VCaP (cell line): ENCODE measurements around the gene CACNB2.

Experiments
- H3K27ac ChIP-seq: fragments of 450-650 bp; 2 replicates; pipeline ENCODE4 v1.5.1; 2017
- TF ChIP-seq, protein P1 (sequence below): fragments of 450-650 bp; conservative IDR thresholded peaks from 2 replicates; pipeline ENCODE4 v1.5.1; 2017; ENCODE audit warnings: mild to moderate bottlenecking, moderate library complexity

CACNB2 gene

DNA sequence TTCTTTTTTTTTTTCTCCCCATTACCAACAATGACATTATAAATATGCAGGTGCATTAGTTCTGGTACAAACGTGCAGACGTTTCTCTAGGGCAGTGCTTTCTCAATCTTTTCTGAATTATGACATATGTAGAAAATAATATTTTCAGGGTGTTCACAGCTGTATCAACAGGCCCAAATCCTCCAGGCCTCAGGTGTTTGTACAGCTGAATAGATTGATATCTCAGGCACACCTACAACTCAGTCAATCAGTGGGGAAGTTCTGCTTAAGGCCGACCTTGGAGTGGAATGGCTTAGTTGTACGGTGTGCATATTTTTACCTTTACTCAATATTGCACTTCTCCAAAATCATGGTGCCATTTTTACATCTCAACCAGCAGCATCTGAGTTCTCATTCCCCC, 71.6 kb downstream of the CACNB2 start:
- no peak overlapping the region for H3K27ac ChIP-seq
- TF ChIP-seq, protein P1, sequence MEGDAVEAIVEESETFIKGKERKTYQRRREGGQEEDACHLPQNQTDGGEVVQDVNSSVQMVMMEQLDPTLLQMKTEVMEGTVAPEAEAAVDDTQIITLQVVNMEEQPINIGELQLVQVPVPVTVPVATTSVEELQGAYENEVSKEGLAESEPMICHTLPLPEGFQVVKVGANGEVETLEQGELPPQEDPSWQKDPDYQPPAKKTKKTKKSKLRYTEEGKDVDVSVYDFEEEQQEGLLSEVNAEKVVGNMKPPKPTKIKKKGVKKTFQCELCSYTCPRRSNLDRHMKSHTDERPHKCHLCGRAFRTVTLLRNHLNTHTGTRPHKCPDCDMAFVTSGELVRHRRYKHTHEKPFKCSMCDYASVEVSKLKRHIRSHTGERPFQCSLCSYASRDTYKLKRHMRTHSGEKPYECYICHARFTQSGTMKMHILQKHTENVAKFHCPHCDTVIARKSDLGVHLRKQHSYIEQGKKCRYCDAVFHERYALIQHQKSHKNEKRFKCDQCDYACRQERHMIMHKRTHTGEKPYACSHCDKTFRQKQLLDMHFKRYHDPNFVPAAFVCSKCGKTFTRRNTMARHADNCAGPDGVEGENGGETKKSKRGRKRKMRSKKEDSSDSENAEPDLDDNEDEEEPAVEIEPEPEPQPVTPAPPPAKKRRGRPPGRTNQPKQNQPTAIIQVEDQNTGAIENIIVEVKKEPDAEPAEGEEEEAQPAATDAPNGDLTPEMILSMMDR, result no peak

DNA sequence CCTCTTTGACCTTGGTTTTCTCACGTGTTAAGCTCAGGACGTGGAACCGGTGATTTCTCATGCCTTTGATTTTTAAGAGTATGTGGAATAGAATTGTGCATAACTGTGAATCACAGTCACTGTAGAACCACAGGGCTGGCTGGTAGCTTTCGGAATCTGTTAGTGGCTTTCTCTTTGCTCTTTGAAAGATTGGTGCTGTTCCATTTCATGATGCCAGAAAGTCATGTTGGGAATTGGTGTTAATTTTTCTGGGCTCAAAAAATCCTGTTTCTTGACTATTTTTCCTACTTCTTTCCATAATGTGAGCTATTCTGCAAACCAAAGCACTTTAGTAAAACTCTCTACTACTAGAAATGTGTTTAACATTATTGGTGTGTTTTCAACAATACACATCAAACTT, 73.0 kb downstream of the CACNB2 start:
- no peak overlapping the region for H3K27ac ChIP-seq

DNA sequence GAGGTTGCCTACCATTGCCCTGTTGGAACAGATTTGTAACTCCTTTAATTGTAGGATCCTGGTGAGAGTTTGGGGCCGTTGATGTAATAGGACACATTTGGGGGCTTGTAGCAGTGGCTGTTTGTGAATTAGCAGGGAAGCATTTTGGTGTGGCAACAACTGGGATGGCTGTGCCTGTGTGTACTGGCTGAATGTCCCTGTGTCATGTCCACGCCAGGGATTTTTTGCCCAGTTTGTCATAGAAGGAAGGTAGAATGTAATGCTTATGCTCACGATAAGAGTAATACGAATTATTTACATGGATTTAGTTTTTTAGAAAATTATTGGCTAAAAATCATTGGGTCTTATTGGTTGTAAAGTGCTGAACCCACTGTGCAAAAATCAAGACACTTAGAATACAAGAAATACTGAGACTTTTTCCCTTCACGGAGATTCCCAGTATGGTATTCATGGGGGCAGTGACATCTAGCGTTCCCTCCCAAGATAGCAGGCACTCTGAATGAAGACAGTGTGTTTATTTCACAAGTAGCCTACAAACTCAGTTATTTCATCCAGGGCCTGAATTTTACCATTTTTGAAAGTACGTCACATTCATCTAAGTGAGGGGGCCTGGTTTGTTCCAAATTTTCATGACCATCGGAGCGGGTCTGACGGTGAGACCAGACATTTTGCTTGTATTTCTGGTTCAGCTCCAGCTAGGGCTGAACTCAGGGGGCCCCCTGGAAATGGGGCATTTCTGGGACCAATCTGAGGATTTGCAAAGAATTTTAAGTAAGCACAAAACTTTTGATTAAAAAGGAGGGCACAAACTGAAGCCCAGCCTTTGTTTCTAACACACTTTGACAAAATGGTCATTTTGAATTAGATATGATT, 74.7 kb downstream of the CACNB2 start:
- no peak overlapping the region for H3K27ac ChIP-seq
- TF ChIP-seq, protein P1, result peak; percentile 93

More for the DNA sequence above, 73.0 kb downstream of the CACNB2 start:
- TF ChIP-seq, protein P1, result no peak

DNA sequence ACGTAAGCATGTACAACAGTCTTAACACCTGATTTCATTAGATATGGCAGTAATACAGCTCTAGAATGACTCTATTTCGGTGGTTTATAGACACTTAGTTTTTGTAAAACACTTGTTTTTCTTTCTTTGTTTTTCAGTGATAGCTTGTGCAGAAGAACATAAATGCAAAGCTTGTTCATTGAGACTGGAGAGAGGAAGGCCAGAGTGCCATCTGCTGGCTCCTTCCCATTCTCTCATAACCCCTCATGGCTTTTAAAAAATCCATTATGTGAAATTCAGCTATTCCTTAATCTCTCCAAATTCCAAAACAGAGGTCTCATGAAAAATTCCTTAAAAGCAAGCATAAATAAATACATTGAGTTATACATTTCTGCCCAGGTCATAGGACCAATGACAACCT, 76.3 kb downstream of the CACNB2 start:
- TF ChIP-seq, protein P1, result peak; percentile 87

DNA sequence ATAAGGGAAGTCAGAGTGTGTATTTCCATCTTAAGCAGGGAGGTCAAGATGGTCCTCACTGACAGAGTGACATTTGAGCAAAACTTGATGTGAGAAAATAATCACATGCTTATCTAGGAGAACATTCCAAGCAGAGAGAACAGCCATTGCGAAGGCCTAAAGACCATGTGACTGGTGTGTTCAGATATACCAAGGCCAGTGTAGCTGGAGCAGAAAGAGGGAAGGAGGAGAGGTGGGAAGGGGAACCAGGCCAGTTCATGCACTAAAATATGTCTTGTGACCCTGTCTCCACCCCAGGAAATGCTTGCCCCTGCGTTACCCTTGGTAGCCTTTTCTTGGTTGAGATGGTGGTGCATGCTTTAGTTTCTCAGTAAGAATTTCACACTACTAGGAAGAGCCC, 77.4 kb downstream of the CACNB2 start:
- TF ChIP-seq, protein P1, result no peak
- H3K27ac ChIP-seq, result no peak overlapping the region

More for the DNA sequence above, 76.3 kb downstream of the CACNB2 start:
- H3K27ac ChIP-seq, result no peak overlapping the region

DNA sequence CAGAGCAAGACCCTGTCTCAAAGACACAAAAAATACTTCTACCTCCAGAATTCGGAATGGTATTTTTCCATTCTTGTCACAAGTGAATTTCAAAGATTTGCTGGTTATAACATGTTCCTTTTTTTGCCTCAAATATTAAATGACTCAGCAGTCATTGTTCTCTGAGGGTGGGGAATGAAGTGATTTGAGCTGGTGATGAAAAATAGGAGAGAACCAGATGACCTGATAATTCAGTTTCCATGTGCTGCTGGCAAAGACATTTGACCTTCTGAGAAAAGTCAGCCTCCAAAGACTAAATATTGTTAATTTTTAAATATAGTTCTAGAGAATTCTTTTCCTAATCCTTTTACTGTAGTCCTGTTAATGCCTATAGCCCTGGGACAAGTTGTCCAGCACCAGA, 78.9 kb downstream of the CACNB2 start:
- no peak overlapping the region for H3K27ac ChIP-seq
- TF ChIP-seq, protein P1, result no peak

DNA sequence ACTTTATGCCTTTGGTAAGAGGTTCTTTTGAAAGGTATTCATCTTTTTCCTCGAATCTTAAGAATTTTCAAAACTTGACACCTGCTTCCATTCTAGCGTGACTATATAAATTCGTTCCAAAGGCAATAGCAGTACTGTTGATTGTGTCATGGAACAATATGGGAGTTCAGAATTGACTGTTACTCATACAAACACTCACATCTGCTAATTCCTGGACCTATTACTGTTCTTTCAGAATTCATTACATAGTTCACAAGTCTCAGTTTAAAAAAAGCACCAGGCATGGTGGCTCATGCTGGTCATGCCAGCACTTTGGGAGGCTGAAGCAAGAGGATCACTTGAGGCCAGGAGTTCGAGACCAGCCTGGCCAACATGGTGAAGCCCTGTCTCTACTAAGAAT, 80.9 kb downstream of the CACNB2 start:
- no peak overlapping the region for H3K27ac ChIP-seq
- TF ChIP-seq, protein P1, result no peak
